ENCODE results near the gene RELCH. TPM values are rescaled to one million over a fixed set of nuclear protein-coding genes. Genes with fewer than 3 reads are reported as not detected.

RELCH gene
- total RNA-seq, 1 donor from 2014 or later: 24.3 TPM

- DNase-seq (ENCODE audit: extremely low read depth, low read depth, low spot score): no peak
These were observed 131.4 kb downstream of the RELCH start for GRCh38 chr18:62318228-62319180.

- no peak for DNase-seq (ENCODE audit: extremely low read depth, low read depth, low spot score)
These were observed 134.1 kb downstream of the RELCH start for GRCh38 chr18:62321201-62321600.

GRCh38 chr18:62323483-62324180, 136.6 kb downstream of the RELCH start:
- no peak for DNase-seq (ENCODE audit: extremely low read depth, low read depth, low spot score)

- DNase-seq (ENCODE audit: extremely low read depth, low read depth, low spot score): no peak
These were observed 137.2 kb downstream of the RELCH start for GRCh38 chr18:62324181-62324828.

GRCh38 chr18:62324917-62325805, 138.1 kb downstream of the RELCH start, which contains the start of gene TNFRSF11A:
TNFRSF11A (plus strand) TSS chr18:62325310; CDS start chr18:62325353, 43 bp downstream.
- no peak for DNase-seq (ENCODE audit: extremely low read depth, low read depth, low spot score)

GRCh38 chr18:62325806-62326645, 139.0 kb downstream of the RELCH start:
- DNase-seq (ENCODE audit: extremely low read depth, low read depth, low spot score): no peak

- no peak for DNase-seq (ENCODE audit: extremely low read depth, low read depth, low spot score)
These were observed 139.7 kb downstream of the RELCH start for GRCh38 chr18:62326646-62327348.

GRCh38 chr18:62327977-62328376, 140.9 kb downstream of the RELCH start:
- DNase-seq (ENCODE audit: extremely low read depth, low read depth, low spot score): no peak

GRCh38 chr18:62328586-62329525, 141.8 kb downstream of the RELCH start:
- DNase-seq (ENCODE audit: extremely low read depth, low read depth, low spot score): no peak

- DNase-seq (ENCODE audit: extremely low read depth, low read depth, low spot score): no peak
These were observed 142.8 kb downstream of the RELCH start for GRCh38 chr18:62329691-62330454.

GRCh38 chr18:62330650-62331049, 143.6 kb downstream of the RELCH start:
- DNase-seq (ENCODE audit: extremely low read depth, low read depth, low spot score): no peak

GRCh38 chr18:62331581-62332356, 144.7 kb downstream of the RELCH start:
- DNase-seq (ENCODE audit: extremely low read depth, low read depth, low spot score): no peak

- no peak for DNase-seq (ENCODE audit: extremely low read depth, low read depth, low spot score)
These were observed 145.4 kb downstream of the RELCH start for GRCh38 chr18:62332431-62332830.

GRCh38 chr18:62332964-62333695, 146.1 kb downstream of the RELCH start:
- no peak for DNase-seq (ENCODE audit: extremely low read depth, low read depth, low spot score)

GRCh38 chr18:62334120-62334519, 147.1 kb downstream of the RELCH start:
- no peak for DNase-seq (ENCODE audit: extremely low read depth, low read depth, low spot score)

All from glomerular endothelial cell (primary cell).